ENCODE measurements around the gene RTN4R. TPM values are rescaled to one million over a fixed set of nuclear protein-coding genes. Genes with fewer than 3 reads are reported as not detected.

The RTN4R gene
- total RNA-seq, 1 donor from 2014 or later, result 9.8 TPM

DNA sequence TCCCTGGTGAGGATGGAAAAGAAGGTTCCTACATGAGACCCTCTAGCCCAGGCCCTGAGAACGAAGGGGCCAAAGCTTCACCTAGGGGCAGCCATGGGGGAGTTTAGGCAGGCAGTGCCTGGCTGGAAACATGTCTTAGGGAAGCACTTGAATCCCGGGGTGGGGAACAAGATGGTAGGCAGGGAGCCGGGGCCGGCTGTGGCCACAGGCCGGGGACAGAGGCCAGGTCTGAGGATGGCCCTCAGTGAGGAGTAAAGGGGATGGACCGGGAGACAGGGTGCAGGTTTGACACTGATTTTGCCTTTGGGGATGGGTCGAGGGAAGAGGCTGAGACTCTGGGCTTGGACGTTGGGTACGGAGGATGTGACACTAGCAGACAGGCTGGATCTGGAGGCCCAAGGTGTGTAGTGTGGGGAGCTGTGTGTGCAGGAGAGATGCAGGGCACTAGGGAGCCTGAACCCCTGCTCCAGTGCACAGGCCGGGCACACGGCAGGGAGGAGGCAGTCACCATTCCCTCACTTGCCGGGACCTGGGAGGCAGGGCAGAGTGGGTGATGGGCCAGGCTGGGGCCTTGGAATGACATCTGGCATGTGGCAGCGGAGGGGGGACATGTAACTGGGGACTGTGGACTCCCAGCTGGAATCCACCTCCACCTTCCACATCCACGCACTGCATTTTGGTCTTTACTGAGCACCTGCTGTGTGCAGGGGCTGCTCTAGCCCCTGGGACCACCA, 6.1 kb downstream of the RTN4R start:
- no peak overlapping the region for H3K27ac ChIP-seq
- H3K4me1 ChIP-seq, result peaks cover 2% of the 10 kb centered on the region
- H3K27me3 ChIP-seq, result no peaks in the 10 kb centered on the region
- intact Hi-C loops (cut with DNase I), result no loop called here
- no peaks in the 10 kb centered on the region for H3K36me3 ChIP-seq
- no peak for DNase-seq
- H3K9me3 ChIP-seq, result no peaks in the 10 kb centered on the region
- H3K4me3 ChIP-seq, result no peak overlapping the region
- no peak for ATAC-seq
- TF ChIP-seq, protein P1, sequence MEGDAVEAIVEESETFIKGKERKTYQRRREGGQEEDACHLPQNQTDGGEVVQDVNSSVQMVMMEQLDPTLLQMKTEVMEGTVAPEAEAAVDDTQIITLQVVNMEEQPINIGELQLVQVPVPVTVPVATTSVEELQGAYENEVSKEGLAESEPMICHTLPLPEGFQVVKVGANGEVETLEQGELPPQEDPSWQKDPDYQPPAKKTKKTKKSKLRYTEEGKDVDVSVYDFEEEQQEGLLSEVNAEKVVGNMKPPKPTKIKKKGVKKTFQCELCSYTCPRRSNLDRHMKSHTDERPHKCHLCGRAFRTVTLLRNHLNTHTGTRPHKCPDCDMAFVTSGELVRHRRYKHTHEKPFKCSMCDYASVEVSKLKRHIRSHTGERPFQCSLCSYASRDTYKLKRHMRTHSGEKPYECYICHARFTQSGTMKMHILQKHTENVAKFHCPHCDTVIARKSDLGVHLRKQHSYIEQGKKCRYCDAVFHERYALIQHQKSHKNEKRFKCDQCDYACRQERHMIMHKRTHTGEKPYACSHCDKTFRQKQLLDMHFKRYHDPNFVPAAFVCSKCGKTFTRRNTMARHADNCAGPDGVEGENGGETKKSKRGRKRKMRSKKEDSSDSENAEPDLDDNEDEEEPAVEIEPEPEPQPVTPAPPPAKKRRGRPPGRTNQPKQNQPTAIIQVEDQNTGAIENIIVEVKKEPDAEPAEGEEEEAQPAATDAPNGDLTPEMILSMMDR (IDR thresholded peaks at IDR 0.05), result no peak

DNA sequence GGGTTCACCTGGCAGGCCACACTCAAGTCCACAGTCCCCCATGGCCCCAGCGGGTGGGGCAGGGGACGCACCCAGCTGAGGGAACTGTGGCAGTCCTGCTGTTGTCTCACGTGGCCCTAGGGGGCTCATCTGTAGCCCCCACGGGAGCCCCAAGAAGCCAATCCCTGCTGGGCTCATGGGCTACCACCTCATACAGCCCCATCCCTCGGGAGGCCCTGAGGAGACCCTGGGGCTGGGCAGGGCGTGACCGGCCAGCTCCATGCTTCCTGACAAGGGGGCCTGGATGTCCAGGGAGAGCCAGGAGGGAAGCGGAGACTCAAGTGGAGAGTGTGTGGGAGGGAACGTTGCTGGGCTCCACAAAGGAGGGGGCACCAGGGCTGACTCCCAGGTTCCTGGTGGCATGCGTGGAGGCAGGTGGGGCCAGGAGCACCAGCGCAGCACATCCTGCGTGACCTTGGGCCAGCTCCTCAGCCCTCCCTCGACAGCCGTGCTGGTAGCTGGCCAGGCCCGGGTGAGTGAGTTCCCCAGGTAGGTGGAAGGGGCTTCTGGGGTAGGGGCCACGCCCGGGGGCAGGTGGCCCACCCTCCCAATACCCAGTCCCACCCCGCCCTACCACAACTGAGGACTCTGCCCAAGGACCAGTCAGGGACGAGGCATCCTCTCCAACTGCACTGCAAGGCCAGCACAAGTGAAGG, 7.9 kb downstream of the RTN4R start:
- intact Hi-C loops (cut with DNase I), result no loop called here
- DNase-seq, result no peak
- H3K27ac ChIP-seq, result no peak overlapping the region
- H3K4me3 ChIP-seq, result no peak overlapping the region
- ATAC-seq, result no peak
- no peaks in the 10 kb centered on the region for H3K4me1 ChIP-seq
- H3K36me3 ChIP-seq, result no peaks in the 10 kb centered on the region
- TF ChIP-seq, protein P1 (IDR thresholded peaks at IDR 0.05), result no peak
- H3K9me3 ChIP-seq, result no peaks in the 10 kb centered on the region
- H3K27me3 ChIP-seq, result no peaks in the 10 kb centered on the region

DNA sequence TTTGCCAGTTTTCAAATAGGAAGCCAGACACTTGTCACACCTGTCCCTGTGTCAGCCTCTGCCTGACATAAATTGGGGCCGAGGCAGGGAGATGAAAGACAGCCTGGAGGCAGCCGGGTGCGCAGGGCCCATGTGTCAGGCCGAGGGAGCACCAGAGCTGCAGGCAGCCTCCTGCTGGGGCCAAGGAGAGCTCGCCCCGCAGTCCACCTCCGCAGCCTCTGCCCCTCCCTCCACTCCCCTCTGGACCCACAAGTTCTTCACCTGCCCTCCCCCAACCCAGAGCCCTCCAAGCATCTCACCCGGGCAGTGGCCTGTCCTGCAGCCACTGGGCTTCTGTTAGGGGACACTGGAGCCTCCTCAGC, 8.8 kb downstream of the RTN4R start:
- Histone ChIP-seq H3K27me3 (no peaks in the 10 kb centered on the region), H3K9me3 (no peaks in the 10 kb centered on the region), H3K27ac (no peak overlapping the region), H3K4me3 (no peak overlapping the region), H3K4me1 (no peaks in the 10 kb centered on the region), H3K36me3 (no peaks in the 10 kb centered on the region)
- DNase-seq, result no peak
- intact Hi-C loops (cut with DNase I), result no loop called here
- ATAC-seq, result no peak
- TF ChIP-seq, protein P1 (IDR thresholded peaks at IDR 0.05), result no peak

DNA sequence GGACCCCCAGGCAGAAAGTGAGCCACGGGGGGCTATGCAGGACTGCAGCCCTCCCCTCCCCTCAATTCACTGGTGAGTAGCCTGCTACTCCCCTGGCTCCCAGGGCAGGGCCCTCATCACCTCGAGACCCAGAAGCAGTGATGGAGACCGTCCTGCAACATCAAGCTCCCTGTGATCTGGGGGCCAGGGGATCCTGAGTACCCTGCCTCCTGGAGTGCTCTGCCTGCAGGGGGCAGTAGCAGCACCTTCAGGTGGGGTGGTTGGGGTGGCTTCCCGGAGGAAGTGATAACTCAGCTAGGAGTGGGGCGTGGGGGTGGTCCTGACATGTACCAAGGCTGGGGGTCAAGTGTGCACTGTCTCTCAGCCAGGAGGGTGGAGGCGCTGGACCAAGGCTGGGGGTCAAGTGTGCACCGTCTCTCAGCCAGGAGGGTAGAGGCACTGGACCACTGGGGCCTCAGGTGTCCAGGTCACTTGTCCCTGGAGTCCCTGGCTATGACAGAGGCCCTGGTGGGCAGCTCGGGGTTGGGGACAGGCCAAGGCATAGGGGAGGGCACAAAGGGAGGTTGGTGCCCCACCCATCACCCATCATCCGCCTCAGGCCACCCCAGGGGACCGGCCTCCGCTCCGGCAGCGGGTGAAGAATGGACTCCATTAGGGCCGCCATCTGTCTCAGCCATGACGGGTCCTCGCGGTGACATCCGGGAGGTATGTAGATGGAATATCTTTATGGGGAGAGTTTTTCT, 9.4 kb downstream of the RTN4R start:
- DNase-seq (no peak), ATAC-seq (no peak)
- Histone ChIP-seq H3K27me3 (no peaks in the 10 kb centered on the region), H3K9me3 (no peaks in the 10 kb centered on the region), H3K4me3 (no peak overlapping the region), H3K27ac (no peak overlapping the region), H3K4me1 (no peaks in the 10 kb centered on the region), H3K36me3 (no peaks in the 10 kb centered on the region)
- intact Hi-C loops (cut with DNase I), result no loop called here
- TF ChIP-seq, protein P1 (IDR thresholded peaks at IDR 0.05), result peak; percentile 12

- DNase-seq, result no peak
- TF ChIP-seq, protein P1 (IDR thresholded peaks at IDR 0.05), result no peak
- intact Hi-C loops (cut with DNase I), result no loop called here
- H3K27me3 ChIP-seq, result no peaks in the 10 kb centered on the region
- H3K4me3 ChIP-seq, result no peak overlapping the region
- no peak overlapping the region for H3K27ac ChIP-seq
- ATAC-seq, result no peak
- H3K4me1 ChIP-seq, result no peaks in the 10 kb centered on the region
- H3K9me3 ChIP-seq, result no peaks in the 10 kb centered on the region
- no peaks in the 10 kb centered on the region for H3K36me3 ChIP-seq
These were observed 10.2 kb downstream of the RTN4R start for GRCh38 chr22:20258021-20258299.

All from upper lobe of right lung (tissue), 1 donor.